OCI-LY3 (cell line): ENCODE measurements around the gene AP2A2.

Experiments
- EZH2phosphoT487 ChIP-seq: fragments of 200-600 bp; shearing (Covaris generic); IDR thresholded peaks from 2 replicates; pipeline ENCODE4 v1.6.1; 2018; ENCODE audit warnings: antibody characterized with exemption, mixed run types, low read depth
- TF ChIP-seq, protein P1 (sequence below): fragments of 200-600, 300-600 bp; sonication (generic); IDR thresholded peaks from 2 replicates; pipeline ENCODE4 v1.5.1; 2014; ENCODE audit warnings: antibody characterized with exemption, low read length, low read depth

DNA sequence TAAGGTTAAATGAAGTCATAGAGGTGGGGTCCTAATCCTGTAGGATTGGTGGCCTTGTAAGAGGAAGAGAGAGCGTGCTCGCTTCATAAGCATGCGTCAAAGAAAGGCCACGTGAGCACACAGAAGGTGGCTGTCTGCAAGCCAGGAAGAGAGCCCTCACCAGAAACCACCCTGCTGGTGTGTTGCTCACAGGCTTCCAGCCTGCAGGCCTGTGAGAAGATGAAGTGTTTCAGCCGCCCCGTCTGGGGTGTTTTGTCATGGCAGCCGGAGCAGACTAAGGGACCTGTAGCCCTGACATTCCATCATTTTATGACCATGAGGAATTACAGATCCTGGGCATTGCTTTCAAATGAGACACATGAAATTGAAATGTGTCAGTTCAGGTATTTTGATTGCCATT is 32.4 kb downstream of the AP2A2 start:
- TF ChIP-seq, protein P1, sequence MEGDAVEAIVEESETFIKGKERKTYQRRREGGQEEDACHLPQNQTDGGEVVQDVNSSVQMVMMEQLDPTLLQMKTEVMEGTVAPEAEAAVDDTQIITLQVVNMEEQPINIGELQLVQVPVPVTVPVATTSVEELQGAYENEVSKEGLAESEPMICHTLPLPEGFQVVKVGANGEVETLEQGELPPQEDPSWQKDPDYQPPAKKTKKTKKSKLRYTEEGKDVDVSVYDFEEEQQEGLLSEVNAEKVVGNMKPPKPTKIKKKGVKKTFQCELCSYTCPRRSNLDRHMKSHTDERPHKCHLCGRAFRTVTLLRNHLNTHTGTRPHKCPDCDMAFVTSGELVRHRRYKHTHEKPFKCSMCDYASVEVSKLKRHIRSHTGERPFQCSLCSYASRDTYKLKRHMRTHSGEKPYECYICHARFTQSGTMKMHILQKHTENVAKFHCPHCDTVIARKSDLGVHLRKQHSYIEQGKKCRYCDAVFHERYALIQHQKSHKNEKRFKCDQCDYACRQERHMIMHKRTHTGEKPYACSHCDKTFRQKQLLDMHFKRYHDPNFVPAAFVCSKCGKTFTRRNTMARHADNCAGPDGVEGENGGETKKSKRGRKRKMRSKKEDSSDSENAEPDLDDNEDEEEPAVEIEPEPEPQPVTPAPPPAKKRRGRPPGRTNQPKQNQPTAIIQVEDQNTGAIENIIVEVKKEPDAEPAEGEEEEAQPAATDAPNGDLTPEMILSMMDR, result no peak
- no peak for TF ChIP-seq EZH2phosphoT487
